GOT3 (cell line): ENCODE data around the gene PPIG.
"Not testable (repeated sequence)": the region's sequence is repeated elsewhere in the genome, so short reads cannot be mapped to it uniquely, and the experiment has no call there.

ENCODE experiments used
- DNase-seq: peaks from one replicate; lab custom pipeline; 2025; ENCODE audit warnings: mixed read lengths; lab: John Stamatoyannopoulos, UW

The PPIG gene

DNA sequence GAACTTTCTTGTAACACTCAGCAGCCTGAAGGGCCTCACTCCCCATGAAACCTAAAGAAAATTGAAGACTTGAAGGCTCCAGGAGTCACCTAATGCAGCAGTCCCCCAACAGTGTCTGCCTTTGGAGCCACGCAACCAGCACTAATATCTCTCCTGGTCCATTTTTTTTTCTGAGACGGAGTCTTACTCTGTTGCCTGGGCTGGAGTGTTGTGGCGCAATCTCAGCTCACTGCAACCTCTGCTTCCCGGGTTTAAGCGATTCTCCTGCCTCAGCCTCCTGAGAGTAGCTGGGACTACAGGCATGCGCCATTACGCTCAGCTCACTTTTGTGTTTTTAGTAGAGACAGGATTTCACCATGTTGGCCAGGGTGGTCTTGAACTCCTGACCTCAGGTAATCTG is 12.4 kb downstream of the PPIG start:
- DNase-seq, result not testable (repeated sequence)

GRCh38 chr2:169598982-169599381 is 14.8 kb downstream of the PPIG start:
- no peak for DNase-seq

- no peak for DNase-seq
Measured at GRCh38 chr2:169599568-169599967, 15.4 kb downstream of the PPIG start.

GRCh38 chr2:169609264-169609663 is 25.1 kb downstream of the PPIG start:
- no peak for DNase-seq

DNA sequence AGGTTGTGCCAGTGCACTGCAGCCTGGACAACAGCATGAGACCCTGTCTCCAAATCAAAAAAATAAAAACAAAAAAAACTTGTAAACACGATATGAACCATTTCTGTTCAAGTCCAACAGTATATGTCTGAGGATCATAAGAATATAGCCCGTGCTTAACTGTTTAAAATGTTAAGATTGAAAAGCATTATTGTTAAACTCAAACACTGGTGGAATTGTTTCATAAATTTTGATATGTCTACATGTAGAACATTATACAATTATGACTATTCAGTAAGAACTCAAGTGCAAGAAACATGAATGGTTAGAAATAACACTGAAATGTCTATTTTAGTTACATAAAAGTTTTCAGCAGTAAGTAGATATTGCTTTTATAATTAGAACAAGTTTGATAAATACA is 29.7 kb downstream of the PPIG start:
- no peak for DNase-seq

GRCh38 chr2:169615982-169616381 is 31.8 kb downstream of the PPIG start:
- DNase-seq, result not testable (repeated sequence)

DNA sequence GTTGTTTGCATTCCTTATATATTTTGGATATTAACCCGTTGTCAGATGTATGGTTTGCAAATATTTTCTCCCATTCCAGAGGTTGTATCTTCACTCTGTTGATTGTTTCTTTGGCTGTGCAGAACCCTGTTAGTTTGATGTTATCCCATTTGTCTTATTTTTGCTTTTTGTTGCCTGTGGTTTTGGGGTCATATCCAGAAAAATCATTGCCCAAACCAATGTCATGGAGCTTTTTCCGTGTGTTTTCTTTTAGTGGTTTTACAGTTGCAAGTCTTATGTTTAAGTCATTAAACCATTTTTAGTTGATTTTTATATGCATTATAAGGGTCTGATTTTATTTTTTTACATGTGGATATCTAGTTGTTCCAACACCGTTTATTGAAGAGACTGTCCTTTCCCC is 35.8 kb downstream of the PPIG start:
- DNase-seq, result no peak

DNA sequence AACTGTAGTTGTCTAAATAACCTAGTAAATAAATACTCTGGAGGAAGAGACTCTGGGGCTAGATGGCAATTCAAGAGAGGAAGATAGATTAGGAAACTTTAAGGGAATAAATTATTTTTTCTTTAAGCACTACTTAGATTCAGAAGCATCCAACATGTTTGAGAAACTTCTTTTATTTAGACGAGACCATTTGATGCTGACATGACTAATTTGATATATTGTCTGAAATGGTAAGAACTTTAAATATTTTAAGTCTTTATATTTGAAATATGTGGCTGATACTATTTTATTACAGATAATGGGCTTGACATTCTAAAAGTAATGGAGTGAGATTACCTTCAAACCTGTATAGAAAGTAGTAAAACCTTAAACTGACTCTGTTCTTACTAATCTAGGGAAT is 36.4 kb downstream of the PPIG start:
- DNase-seq, result no peak

GRCh38 chr2:169623235-169623634 is 39.1 kb downstream of the PPIG start:
- DNase-seq, result no peak

DNA sequence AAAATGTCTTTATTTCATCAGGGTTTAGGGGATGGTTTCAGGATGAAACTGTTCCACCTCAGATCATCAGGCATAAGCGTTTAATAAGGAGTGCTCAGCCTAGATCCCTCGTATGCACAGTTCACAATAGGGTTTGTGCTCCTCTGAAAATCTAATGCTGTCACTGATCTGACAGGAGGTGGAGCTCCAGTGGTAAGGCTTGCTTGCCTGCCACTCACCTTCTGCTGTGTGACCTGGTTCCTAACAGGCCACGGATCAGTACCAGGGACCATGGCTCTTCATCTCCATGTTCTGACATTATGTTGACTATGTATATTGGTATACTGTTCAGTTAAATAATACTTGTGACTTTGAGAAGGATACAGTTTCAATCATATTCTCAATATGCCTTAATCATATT is 41.6 kb downstream of the PPIG start:
- DNase-seq, result no peak

- no peak for DNase-seq
Measured at GRCh38 chr2:169636440-169637097, 52.4 kb downstream of the PPIG start.

DNA sequence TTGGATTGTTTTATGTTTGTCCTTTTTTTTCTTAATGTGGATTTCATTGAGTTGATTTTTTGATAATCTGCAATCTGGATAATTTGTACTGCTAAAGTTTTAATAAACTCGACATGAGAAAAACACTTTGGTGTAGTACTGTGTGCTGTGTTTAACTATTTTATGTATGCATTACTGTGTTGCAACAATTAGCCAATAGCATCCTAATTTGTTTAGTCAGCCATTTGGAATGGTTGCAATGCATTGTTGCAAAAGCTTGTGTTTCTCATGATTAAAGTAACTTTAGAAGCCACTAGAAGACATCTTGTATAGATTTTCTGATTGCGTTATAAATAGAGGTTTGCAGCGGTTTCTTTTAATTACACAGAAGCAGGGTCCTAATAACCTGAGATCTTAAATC is 53.5 kb downstream of the PPIG start:
- DNase-seq, result no peak

DNA sequence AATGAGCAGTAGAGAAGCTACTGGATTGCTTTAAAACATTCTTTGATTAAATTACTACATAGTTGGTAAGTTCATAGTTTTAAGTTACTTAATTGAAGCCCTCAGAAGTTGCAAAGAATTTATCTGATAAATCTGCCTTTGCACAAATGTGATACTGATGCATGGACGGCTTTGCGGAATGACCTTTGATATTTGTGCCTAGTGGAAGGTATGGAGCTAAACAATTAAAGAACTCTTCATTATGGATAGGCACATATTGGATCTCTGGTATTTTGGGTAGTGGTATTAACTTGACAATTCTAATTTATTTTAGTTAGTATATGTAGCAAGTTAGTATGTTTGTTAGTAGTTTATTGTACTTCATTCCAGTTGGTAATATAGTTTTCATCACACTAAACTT is 56.0 kb downstream of the PPIG start:
- DNase-seq, result no peak

- no peak for DNase-seq
Measured at GRCh38 chr2:169641464-169641863, 57.3 kb downstream of the PPIG start.

GRCh38 chr2:169644173-169644572 is 60.0 kb downstream of the PPIG start:
- DNase-seq, result no peak

GRCh38 chr2:169647496-169647895 is 63.3 kb downstream of the PPIG start:
- DNase-seq, result no peak

DNA sequence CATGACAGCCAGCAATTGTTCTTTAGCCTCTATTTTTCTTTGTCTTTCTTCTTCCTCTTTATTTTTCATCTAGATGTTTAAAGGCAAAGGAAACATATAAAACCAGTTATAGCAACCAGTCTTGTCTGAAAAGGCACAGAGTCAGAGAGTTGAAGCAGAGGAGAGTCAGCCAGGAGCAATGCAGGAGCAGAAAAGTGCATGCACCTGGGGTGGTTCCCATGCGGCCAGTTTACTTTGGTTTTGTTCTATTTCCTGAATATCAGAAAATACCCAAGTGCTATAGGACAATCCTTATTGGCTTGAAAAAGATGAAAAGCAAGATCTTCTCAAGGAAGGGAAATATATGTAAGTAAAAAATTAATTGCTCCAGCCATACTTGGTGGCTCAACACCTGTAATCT is 65.1 kb downstream of the PPIG start:
- DNase-seq, result no peak

- no peak for DNase-seq
Measured at GRCh38 chr2:169653636-169654035, 69.5 kb downstream of the PPIG start.

GRCh38 chr2:169656164-169656563 is 72.0 kb downstream of the PPIG start:
- no peak for DNase-seq

GRCh38 chr2:169658877-169659276 is 74.7 kb downstream of the PPIG start:
- DNase-seq, result no peak

DNA sequence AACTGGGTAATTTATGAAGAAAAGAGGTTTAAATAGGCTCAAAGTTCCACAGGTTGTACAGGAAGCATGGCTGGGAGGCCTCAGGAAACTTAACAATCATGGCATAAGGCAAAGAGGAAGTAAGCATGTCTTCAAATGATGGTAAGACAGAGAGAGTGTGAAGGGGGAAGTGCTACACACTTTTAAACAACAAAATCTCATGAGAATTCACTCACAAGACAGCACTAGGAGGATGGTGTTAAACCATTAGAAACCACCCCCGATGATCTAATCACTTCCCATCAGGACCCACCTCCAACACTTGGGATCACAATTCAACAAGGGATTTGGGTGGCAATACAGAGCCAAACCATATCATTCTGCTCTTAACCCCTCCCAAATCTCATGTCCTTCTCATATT is 75.2 kb downstream of the PPIG start:
- DNase-seq, result no peak

GRCh38 chr2:169661265-169661664 is 77.1 kb downstream of the PPIG start:
- DNase-seq, result no peak

DNA sequence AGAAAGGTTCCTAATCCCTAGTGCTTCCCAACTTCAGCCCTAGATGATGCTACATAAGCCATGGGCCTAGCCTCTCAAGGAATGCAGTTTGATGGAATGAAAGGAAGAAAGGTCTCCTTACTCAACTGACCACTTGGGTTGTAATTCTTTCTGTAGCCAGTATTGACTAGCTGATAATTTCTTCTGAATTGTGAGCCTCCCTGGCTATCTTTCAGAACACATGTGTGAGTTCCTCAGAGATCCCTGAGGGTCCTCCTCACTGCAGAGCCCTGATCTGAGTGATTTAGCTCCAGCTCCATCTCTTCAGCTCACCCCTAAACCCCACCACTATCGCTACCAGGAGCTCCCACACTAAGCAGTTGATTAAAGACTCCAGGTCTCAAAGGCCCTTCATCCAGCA is 78.6 kb downstream of the PPIG start:
- no peak for DNase-seq

DNA sequence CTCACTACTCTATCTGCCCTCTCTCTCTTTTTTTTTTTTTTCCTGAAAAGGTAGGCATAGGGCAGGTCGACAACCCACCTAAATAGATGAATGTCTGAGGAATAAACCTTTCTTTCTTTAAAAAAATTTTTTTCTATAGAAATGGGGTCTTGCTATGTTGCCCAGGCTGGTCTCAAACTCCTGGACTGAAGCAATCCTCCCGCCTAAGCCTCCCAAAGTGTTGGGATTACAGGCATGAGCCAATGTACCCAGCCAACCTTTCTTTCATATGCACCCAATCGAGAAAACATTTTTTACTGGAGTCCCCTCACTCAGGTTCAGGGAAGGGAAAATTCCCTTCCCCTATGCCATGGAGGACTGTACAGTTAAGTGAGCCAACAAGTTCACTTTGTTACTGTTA is 79.1 kb downstream of the PPIG start:
- DNase-seq, result no peak

DNA sequence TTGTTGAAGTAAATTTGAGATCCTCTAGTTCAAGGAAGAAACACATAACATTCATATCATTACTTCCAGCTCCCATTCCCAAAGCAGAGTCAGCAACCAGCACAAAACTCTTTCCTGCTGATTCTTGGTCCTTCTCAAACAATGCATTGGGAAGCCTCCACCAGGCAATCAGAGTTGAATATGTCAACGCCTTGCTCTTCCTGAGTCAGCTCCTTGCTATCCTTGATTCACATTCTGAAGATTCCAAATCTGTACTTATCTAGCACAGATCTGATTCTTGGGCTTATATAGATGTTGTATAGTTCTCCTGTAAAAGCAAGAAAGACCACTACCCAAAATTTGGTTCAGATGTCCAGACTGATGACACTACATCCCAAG is 80.4 kb downstream of the PPIG start:
- DNase-seq, result no peak
